ENCODE measurements around the gene CCDC183.
"Not testable (repeated sequence)": the region's sequence is repeated elsewhere in the genome, so short reads cannot be mapped to it uniquely, and the experiment has no call there.

CCDC183 gene

DNA sequence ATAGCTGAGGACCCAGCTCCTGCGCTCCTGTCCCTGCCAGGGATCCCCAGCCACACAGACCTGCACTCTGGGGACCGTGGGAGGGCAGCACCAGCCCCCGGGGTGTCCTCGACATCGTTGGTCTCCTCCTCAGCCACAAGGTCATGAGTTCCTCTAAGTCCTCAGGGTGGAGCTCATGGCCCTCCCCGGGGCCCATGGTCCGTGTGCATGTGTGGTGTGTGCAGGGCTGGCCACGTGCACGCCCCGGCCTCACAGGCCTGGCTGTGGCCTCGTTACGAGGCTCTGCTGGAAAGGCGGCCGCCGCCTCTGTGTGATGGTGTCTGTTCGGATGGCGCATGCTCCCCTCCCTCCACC lies 30.0 kb downstream of the CCDC183 start:
- DNase-seq: no peak

DNA sequence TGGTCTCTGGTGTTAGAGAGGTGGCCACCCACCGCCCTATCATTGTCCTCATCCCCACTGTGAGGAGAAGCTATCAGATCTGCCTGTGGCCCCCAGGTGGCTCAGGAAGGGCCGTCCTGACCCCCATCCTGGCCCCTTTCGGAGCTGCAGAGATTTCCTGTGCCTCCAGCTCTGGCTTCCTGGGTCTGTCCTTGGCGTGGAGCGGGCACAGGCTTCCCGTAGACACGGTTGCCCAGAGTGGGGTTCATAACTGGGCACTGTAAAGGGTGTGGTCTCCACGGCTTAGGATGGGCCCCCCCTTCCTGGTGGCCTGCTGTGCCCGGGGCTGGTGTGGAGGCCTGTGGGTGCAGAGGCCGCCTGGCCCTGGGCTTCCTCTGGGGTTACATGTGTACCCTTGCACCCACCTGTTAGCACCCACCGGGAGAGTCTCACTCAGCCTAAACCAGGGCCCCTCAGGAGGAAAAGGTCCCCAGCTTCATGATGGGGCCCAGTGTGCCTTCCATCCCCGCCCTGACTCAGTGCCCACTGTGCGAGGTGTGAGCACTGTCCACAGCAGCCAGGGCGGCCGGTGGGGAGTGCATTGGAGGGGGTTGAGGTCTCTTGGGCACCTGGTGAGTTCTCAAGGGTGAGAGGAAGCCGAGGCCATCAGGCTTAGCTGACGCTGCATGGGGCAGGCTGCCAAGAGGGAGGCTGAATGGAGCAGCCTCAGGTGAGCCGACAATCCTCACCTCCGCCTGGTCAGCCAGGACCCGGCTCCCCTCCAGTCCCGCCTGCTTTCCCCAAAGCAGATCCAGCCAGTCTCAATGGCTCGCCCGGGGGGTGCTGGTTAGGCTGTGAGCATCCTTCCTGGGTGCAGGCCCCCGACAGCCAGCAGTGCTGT lies 30.8 kb downstream of the CCDC183 start:
- no peak for DNase-seq

DNA sequence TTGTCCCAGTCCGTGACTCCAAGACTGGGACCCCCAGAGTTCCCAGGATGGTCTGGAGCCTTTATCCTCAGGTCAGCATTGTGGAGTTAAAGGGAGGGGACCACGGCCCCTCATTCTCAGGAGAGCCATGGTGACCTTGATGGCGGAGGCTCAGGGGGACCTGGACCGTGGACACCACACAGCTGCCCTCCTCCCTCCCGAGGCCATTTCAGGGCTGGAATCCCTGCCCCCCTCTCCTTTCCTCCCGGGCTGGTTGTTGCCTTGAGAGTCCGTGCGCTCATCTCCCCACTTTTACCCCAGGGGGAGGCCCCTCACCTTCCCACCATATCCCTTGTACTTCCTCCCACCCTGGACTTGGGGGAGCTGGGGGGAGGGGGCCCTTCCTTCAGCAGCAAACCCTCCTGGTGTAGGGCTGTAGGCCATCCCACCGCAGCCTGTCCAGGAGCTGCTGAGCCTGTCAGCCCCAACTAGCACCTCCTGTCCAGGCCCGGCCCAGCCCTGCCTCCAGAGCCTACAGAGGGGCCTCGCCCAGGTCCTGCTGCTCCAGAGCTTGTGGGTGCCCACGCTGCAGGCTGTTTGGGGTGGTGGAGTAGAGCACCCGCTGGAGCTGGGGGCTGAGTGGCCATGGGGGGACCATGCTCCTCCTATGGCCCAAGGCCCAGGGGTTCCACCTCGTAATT lies 31.8 kb downstream of the CCDC183 start:
- DNase-seq: no peak

DNA sequence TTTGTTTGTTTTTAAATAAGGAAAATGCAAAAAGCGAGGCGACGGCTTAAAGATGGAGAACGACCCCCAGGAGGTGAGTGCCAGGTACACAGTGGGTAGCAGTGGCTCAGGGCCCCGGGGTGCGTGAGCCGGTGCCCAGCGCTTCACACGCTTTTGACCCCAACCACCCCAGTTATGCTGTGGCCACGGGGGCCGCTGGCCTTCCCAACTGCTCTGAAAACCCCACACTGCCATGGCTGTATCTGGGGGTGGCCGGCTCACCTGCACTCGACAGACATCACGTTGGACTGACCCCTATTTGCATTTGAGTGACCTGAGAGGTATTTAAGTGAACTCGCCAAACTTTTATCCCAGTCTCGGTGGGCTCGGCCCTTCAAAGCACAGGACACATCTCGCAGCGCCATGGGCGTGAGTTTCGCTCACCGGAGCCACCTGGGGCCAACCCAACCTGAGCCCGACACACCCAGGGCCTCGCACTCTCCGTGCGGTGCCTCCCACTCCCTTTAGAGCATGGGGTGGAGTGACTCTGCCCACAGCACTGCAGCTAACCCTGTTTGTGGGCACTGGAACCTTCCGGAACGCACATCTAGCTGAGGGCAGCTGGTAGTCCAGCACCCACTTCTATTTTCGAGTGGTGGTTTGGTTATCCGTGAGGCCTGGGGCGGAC lies 32.5 kb downstream of the CCDC183 start:
- DNase-seq: no peak

DNA sequence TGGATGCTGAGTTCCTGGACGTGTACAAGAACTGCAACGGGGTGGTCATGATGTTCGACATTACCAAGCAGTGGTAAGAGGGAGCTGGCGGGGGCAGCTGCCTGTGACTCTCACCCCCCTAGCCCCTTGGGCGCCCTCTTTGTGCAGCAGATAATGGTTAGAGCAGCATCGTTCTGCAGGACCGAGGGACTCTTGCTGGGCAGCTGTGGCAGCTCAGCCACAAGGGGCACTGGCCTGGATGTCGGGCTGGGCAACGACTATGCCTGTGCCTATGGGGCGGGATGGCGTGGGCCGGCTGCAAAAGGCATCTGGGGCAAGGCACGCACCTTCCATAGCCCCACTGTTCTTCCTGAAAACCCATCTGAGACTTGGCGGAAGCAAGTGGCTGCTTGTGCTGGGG lies 33.3 kb downstream of the CCDC183 start:
- DNase-seq: no peak

DNA sequence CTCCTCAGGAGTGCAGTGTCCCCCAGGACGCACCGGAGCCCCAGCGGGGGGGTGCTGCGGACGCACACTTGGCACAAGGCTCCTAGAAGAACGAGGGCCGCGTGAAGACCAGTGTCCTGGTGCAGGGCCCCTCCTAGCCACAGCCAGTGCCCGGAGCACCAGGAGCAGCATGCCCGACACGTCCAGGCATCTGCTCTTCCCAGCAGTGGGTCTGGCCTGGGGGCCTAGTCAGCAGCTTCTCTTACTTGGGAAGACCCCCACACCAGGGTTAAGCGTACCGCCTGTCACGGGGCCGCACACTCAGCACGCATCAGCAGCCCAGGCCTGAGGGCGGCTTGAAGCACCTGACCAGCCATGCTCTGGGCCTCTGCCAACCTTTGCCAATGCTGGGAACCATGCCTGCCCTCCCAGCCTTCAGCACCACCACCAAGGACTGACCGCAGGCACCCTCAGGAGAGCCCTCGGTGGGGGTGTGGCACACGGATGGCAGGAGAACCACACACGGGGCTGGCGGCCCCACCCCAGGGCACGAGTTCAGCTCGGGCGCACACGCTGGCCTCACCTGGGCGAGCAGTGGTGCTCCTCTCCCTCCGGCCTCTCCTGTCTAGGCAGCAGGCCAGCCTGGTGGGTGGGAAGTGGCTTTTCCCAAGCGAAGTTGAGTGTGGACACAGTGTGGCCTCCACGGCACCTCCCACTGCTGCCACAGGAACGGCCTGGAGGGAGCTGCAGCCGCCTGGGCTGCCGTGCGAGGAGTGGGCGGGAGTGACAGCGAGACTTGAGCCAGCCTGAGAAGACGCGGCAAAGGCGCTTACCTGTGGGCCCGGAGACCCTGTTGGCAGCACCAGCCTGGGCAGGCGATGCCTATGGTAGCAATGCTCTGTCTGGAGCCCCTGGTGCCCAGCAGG lies 34.1 kb downstream of the CCDC183 start:
- DNase-seq: no peak

DNA sequence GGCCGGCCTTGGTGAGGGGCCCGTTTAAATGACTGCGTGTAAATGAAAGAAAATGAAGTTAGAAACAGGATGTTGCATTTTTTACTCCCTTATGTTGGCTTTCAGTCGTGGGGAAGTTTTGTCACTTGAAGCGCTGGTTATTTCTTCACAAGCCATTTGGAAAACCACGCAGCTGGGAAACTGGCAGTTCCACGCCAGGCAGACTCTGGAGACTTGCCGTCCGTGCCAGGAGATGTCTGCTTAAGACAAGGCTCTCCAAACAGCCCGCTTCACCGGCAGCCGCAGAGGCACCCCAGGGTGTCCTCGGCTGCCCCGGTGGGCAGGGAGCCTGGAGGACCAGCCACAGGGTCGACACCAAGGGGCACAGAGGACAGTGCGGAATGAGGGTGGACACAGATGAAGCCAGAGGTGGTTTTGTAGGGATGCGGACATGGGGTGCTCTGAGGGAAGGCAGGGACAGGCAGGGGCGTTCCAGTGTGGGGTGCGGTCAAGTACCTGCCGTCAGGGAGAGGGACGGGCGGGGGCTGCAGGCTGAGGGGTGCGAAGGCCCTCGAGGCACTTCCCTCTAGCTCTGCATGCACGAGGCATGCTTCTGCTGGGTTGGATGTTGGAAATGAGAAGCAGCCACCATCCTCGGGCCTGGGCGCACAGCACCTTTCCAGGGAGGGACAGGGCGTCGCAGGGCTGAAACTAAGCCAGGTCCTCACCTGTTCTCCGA lies 35.0 kb downstream of the CCDC183 start:
- no peak for DNase-seq

DNA sequence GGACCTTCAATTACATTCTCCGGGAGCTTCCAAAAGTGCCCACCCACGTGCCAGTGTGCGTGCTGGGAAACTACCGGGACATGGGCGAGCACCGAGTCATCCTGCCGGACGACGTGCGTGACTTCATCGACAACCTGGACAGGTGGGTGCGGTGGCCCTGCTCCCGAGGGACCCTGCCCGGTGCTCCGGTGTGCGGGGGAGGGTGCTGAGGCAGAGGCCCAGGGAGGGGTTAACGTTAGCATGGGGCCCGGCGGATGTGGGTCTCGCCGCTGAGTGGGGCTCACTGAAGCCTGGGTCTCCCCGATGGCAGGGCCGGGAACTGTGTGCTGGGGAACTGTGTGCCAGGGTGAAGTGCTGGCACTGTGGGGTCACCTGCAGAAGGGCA lies 35.6 kb downstream of the CCDC183 start:
- DNase-seq: no peak

DNA sequence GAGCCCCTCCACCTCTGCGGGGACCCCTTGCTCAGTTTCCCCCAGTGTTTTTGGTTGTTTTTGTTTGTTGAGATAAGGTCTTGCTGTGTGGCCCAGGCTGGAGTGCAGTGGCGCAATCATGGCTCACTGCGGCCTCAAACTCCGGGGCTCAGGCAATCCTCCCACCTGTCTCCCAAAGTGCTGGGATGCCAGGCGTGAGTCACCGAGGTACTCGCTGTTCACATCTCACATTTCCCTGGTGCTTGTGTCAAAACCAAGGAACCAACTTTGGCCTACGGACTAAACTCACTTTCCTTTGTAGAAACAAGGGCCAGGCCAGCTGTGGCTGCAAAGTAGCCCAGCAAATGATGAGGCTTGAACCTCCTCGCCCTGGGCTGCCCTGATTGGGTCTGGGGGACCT lies 36.4 kb downstream of the CCDC183 start:
- no peak for DNase-seq

DNA sequence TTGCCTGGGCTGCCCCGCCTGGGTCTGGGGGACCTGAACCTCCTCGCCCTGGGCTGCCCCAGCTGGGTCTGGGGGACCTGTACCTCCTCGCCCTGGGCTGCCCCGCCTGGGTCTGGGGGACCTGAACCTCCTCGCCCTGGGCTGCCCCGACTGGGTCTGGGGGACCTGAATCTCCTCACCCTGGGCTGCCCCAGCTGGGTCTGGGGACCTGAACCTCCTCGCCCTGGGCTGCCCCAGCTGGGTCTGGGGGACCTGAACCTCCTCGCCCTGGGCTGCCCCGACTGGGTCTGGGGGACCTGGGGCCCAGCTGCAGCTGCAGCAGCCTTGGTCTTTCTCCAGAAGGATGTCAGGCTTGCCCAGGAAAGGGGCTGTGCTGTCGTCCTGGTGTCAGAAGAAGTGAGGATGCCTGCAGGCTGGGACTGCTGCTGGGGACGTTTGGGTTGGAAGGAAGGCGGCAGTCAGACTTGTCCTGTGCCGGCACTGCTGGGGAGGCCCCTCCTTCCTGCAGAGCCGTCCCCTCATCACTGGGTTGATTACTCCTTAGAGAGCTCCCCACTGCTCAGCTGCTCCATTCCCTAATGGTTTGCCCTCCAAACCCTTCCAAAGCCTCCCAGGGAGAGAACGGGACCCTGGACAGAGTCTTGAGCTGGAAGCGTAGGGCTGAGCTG lies 37.4 kb downstream of the CCDC183 start:
- DNase-seq: not testable (repeated sequence)

DNA sequence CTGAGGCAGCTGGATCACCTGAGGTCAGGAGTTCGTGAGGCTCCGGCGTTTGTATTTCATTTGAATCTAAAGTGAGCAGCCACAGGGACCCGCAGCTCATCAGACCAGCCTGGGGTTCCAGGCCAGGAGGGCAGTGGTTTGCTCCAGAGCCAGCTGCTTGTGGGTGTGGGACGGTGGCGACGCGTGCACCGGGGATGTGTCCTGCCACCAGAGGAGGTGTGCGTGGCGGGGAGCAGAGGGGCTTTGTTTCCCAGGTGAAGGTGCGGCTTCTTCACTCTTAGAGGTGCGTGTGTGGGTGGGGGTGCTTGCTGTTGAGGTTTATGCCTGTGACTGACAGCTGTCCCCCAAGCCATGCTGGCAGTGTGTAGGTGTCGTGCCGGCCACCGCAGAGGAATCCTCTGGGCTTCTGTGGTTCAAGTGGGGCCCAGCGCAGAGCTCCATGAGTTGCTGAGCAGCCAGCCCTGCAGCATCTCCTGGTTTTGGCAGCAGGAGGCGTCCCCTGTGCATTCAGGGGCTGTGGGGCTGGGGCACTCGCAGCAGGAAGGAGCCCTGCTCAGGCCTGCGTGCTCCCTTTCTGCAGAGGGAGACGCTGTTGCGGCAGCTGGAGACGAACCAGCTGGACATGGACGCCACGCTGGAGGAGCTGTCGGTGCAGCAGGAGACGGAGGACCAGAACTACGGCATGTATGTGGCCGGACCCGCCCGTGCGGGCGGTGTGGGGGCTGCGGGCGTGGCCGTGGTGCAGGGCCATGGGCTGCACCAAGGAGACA lies 39.2 kb downstream of the CCDC183 start:
- DNase-seq: no peak

DNA sequence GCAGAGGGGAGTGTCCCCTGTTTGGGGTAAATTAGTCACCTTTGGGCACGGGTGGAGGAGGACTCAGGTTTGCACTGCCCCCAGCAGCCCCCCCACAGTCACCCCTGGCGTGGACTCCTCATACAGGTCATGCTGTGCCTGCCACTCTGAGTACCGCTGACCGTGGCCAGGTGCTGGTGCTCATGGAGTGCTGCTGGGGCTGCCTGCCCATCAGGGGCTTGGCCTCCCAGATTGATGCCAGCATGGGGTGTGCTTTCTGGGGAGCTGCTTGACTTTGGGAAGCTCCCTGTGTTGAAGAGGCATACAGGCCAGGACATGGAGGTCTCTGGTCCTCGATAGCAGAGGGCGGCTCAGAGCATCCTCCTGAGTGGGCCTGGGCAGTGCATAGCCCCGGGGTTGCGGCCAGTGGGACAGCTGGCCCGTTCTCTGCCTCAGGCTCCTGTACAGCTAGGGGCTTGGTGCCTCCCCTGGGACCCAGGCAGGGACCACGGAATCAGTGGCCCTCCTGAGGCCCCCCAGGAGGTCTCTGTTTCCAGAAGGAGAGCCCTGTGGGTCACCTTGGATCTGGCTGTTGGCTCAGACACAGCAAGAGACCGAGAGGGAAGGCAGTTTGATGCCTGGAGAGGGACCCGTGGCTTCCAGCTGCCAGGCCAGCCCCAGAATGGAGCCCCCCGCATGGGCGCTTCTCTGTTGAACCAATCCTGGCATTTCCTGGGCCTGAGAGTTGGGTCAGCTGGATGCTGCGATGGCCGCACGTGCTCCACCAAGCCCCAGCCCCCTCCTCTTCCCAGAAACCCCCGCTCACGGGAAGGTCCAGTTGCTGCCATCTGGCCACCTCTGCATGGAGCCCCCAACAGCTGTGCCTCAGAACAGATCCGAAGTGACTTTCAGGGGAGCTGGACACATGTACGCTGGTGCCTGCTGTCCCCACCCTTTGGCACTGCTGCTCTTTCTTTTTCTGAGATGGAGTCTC lies 40.1 kb downstream of the CCDC183 start:
- no peak for DNase-seq

DNA sequence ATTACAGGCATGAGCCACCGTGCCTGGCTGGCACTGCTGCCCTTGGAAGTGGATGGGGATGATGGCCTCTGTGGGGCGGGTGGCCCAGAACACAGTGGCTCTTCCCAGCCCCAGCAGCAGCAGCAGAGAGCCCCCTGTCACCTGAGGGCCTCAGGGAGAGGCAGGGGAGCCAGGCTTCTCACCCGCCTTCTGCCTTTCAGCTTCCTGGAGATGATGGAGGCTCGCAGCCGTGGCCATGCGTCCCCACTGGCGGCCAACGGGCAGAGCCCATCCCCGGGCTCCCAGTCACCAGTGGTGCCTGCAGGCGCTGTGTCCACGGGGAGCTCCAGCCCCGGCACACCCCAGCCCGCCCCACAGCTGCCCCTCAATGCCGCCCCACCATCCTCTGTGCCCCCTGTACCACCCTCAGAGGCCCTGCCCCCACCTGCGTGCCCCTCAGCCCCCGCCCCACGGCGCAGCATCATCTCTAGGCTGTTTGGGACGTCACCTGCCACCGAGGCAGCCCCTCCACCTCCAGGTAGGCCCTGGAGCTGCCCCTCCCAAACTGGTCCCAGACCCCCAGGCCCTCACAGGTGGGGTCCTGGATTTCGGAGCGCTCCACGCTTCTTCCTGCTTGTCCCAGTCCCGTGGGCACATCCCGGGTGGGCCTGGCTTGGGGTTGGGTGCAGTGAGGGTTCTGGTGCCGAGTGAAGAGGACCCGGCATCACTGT lies 41.2 kb downstream of the CCDC183 start:
- DNase-seq: no peak

DNA sequence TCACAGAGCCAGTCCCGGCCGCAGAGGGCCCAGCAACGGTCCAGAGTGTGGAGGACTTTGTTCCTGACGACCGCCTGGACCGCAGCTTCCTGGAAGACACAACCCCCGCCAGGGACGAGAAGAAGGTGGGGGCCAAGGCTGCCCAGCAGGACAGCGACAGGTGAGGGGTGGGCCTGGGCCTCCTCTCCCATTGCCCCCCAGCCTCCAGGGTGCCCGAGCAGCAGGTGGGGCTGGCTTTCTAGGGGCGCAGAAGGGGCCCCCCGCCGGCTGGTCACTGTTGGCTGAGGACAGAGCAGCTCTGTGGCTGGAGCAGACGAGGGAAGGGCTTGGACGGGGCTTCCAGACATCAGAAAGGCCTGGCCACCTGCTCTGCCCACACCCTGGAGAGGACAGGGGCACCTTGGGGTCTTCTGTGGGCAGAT lies 41.7 kb downstream of the CCDC183 start:
- not testable (repeated sequence) for DNase-seq

DNA sequence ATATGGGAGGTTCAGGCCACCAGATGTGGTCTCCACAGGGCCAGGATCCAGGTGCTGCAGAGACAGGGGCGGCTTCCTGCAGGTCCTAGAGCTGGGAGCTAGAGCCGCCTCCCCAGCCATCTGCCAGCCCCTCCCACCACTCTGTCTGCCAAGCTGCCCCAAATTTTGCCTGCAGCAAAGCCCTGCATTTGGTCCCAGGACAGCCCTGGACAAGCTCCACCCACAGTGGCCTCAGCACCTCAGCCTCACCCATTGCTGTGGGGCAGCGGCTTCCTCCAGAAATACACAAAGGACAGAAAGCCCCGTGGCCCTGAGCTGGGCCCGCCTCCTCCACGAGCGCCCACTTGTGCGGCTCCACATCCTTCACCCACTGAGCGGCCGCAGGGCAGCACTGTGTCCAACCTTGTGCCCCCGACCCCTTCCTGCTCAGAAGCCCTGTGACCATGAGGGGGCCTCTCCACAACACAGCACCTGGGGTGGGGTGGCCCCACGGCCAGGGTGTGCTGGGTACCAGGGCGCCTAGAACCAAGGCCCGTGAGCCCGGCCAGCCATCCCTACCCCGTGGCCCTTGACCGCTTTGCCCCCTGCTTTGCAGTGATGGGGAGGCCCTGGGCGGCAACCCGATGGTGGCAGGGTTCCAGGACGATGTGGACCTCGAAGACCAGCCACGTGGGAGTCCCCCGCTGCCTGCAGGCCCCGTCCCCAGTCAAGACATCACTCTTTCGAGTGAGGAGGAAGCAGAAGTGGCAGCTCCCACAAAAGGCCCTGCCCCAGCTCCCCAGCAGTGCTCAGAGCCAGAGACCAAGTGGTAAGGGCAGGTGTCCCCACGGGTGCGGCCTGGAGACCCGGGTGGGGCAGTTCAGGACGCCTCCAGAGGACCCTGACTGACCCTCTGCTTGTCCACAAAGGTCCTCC lies 42.4 kb downstream of the CCDC183 start:
- no peak for DNase-seq

DNA sequence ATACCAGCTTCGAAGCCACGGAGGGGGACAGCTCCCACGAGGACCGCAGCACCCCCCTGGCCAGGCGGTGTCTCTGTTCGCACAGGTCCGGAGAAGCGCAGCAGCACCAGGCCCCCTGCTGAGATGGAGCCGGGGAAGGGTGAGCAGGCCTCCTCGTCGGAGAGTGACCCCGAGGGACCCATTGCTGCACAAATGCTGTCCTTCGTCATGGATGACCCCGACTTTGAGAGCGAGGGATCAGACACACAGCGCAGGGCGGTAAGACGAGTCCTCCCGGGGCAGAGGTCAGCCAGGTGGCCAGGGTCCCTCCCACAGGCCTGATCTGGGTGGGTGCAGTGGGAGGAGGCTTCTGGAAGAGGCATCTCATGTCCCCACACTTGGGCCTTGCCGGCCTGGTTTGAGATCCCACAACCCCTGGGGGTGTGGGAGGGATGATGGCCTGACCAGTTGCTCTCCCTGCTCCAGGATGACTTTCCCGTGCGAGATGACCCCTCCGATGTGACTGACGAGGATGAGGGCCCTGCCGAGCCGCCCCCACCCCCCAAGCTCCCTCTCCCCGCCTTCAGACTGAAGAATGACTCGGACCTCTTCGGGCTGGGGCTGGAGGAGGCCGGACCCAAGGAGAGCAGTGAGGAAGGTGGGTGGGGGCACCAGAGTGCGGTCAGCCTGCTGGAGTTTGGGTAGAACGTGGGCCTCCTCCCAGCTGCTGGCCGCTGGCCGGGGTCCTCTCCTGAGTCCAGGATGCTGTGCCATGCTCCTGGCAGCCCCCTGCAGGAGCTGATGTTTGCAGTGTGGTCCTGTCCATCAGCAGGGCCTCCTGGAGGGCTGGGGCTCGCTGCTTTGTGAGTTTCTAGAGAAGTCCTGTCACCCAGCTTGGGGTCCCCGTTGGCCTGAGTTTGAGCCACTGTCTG lies 43.3 kb downstream of the CCDC183 start:
- no peak for DNase-seq

Measured in T-helper 2 cell (primary cell).